ENCODE data around the gene MRPL42.

DNA sequence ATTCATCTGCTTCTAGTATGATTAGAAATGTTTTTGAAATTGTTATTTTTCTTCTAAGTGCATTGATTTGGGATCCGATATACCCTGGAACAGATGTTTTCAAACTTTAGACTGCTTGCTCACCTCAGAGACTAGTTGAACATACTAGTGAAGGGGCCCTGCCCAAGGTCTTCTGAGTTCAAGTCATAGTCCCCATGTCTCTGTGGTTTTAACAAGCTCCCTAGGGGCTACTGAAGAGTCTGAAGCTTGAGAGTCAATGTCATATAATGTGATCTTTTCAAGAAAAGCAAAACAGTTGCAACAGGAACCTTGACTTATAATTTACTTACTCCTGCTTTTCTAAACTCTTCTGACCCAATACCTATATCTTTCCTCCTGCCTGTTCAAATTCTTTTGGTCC lies 18.0 kb upstream of the MRPL42 start:
- TF ChIP-seq, protein P1, sequence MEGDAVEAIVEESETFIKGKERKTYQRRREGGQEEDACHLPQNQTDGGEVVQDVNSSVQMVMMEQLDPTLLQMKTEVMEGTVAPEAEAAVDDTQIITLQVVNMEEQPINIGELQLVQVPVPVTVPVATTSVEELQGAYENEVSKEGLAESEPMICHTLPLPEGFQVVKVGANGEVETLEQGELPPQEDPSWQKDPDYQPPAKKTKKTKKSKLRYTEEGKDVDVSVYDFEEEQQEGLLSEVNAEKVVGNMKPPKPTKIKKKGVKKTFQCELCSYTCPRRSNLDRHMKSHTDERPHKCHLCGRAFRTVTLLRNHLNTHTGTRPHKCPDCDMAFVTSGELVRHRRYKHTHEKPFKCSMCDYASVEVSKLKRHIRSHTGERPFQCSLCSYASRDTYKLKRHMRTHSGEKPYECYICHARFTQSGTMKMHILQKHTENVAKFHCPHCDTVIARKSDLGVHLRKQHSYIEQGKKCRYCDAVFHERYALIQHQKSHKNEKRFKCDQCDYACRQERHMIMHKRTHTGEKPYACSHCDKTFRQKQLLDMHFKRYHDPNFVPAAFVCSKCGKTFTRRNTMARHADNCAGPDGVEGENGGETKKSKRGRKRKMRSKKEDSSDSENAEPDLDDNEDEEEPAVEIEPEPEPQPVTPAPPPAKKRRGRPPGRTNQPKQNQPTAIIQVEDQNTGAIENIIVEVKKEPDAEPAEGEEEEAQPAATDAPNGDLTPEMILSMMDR (conservative IDR thresholded peaks at IDR 0.05; ENCODE audit: low read depth, low read length): no peak
- TF ChIP-seq EZH2 (IDR thresholded peaks at IDR 0.05; ENCODE audit: low read length, unreplicated experiment): no peak
- no peak for TF ChIP-seq EZH2phosphoT487 (IDR thresholded peaks at IDR 0.05; ENCODE audit: borderline replicate concordance, low read length)

Measured in PC-3 (cell line).